Activated naive CD4-positive, alpha-beta T cell treated with anti-CD3 and anti-CD28 coated beads for 36 hours (primary cell): ENCODE data around the gene OTOF. TPM values are rescaled to one million over a fixed set of nuclear protein-coding genes. Genes with fewer than 3 reads are reported as not detected.

Experiments
- CTCF ChIA-PET: fragments of 350-600 bp; sonication (Branson Sonifier 250); formaldehyde crosslinking; loops from one replicate; lab custom pipeline; 2021; ENCODE audit warnings: antibody characterized with exemption; lab: Charles Lee
- DNase-seq: peaks from one replicate; pipeline ENCODE4 v3.0.0-alpha.2; 2020
- H3K27ac Mint-ChIP-seq: one replicate; pipeline ENCODE4 v1.8.0; 2021; ENCODE audit warnings: mild to moderate bottlenecking, mixed read lengths
- H3K27me3 Mint-ChIP-seq: one replicate; pipeline ENCODE4 v1.8.0; 2021; ENCODE audit warnings: low read depth, mixed read lengths
- H3K36me3 Mint-ChIP-seq: one replicate; pipeline ENCODE4 v1.8.0; 2021; ENCODE audit warnings: low read depth, mixed read lengths
- H3K4me1 Mint-ChIP-seq: one replicate; pipeline ENCODE4 v1.8.0; 2021; ENCODE audit warnings: low read depth, mixed read lengths
- H3K4me3 Mint-ChIP-seq: one replicate; pipeline ENCODE4 v1.8.0; 2021; ENCODE audit warnings: mild to moderate bottlenecking, moderate library complexity, mixed read lengths
- H3K9me3 Mint-ChIP-seq: one replicate; pipeline ENCODE4 v1.8.0; 2021; ENCODE audit warnings: mixed read lengths
- intact Hi-C: fragments of 100-400 bp; cut with micrococcal nuclease; formaldehyde crosslinking; loops from one replicate; pipeline ENCODE4 v1.15.1; 2023
- total RNA-seq, 2 experiments: library from RNA; stranded (reverse); gene quantifications; one replicate each; pipeline ENCODE4 v1.2.3, GENCODE V29; 2021

OTOF gene
- total RNA-seq, 2 experiments from 2014 or later = 0.45 to 0.52 TPM

- CTCF ChIA-PET = interaction anchor here (1.3 to 1.5 kb wide), 3 partner anchors 8 to 101 kb away, joined by 3 to 5 read pairs (median 4); no protein-coding TSS in a partner anchor
- peak overlapping the region; percentile 16 for H3K4me3 Mint-ChIP-seq
- H3K36me3 Mint-ChIP-seq = no peaks in the 10 kb centered on the region
- intact Hi-C loops = no loop called here
- no peak overlapping the region for H3K27ac Mint-ChIP-seq
- peak; percentile 11 for DNase-seq
- peaks cover 3% of the 10 kb centered on the region for H3K4me1 Mint-ChIP-seq
- no peaks in the 10 kb centered on the region for H3K9me3 Mint-ChIP-seq
- H3K27me3 Mint-ChIP-seq = no peaks in the 10 kb centered on the region
Observed at GRCh38 chr2:26477126-26477910, 606 bp downstream of the OTOF start.

DNA sequence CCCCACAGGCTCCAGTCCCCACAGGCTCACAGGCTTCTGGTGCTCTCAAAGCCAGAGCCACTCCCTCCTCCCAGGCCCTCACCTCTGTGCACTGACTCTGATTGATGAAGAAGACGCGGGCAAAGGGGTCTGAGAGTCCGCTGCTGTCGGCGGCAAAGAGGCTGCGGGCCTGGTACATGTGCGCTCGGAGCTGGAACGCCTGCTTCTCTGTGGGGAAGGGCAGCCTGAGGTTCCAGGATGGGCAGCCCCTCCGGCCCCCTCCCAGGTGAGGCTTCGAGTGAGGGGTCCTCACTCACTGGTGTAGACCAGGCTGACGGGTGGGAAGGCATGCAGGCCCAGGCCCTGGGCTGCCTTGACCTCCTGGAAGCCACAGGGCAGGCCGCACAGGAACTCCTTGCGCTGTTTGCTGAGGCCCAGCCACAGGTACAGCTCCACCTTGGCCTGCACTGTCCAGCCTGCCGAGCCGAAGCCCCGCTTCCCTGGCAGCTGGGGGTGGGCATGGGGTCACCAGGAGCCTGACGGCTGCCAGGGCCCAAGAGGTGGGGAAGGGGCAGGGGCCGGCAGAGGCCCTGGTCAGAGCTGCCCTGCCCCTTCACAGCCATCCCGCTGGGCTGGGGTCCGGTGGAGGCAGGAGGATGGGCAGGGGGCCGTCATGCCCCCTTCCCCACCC is 2.0 kb downstream of the OTOF start:
- peaks cover 3% of the 10 kb centered on the region for H3K4me1 Mint-ChIP-seq
- CTCF ChIA-PET = no interaction called here
- intact Hi-C loops = no loop called here

DNA sequence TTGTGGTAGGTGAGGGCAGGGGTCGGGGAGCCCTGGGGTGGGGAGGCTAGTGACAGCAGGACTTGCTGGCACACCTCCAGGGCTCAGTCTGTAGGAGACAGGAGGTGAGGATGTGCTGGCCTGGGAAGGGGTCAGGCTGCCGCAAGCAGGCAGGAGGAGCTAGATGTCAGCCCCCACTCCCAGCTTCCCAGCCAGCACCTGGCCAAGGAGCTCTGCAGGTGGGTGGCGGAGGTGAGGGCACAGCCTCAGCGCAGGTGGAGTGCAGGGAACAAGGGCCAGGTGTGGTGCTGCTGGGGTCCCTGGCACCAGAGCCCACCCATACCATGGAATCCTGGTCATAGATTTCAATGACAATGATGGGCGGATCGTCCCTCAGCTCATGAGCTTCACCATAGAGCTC is 2.9 kb downstream of the OTOF start:
- intact Hi-C loops = no loop called here
- no peak overlapping the region for H3K27ac Mint-ChIP-seq
- H3K9me3 Mint-ChIP-seq = peaks cover 2% of the 10 kb centered on the region
- CTCF ChIA-PET = interaction anchor here (0.5 kb wide), 1 partner anchor 269 kb away, joined by 3 read pairs; no protein-coding TSS in a partner anchor
- H3K4me1 Mint-ChIP-seq = peaks cover 3% of the 10 kb centered on the region
- H3K36me3 Mint-ChIP-seq = no peaks in the 10 kb centered on the region
- H3K27me3 Mint-ChIP-seq = no peaks in the 10 kb centered on the region
- no peak for DNase-seq
- H3K4me3 Mint-ChIP-seq = no peak overlapping the region

More for the DNA sequence above, 2.0 kb downstream of the OTOF start:
- Mint-ChIP-seq H3K9me3 (no peaks in the 10 kb centered on the region), H3K27me3 (no peaks in the 10 kb centered on the region), H3K4me3 (no peak overlapping the region), H3K36me3 (no peaks in the 10 kb centered on the region), H3K27ac (no peak overlapping the region)
- DNase-seq = no peak

GRCh38 chr2:26474261-26474785 is 3.6 kb downstream of the OTOF start:
- no peaks in the 10 kb centered on the region for H3K27me3 Mint-ChIP-seq
- H3K4me3 Mint-ChIP-seq = no peak overlapping the region
- peaks cover 8% of the 10 kb centered on the region for H3K9me3 Mint-ChIP-seq
- H3K4me1 Mint-ChIP-seq = peaks cover 3% of the 10 kb centered on the region
- DNase-seq = no peak
- H3K36me3 Mint-ChIP-seq = no peaks in the 10 kb centered on the region
- H3K27ac Mint-ChIP-seq = no peak overlapping the region
- CTCF ChIA-PET = no interaction called here
- intact Hi-C loops = no loop called here

DNA sequence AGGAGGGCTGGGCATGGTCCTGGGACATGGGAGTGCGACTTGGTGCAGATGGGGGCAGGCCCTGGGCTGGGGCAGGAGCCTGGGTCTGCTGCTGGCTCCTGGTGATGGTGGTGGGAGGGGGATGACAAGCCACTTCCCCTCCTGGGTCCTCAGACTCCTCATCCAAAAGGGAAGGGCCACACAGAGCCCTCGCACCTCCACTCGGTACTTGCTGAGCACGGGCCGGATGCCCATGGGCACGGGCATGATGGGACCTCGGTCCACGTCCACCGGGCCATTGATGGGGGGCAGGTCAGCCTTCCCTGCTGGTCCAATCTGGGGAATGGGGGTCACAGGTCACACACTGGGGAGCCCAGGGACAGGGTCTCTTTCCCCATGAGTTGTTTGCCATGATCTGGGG is 4.1 kb downstream of the OTOF start:
- DNase-seq = no peak
- CTCF ChIA-PET = no interaction called here
- peaks cover 3% of the 10 kb centered on the region for H3K4me1 Mint-ChIP-seq
- H3K4me3 Mint-ChIP-seq = no peak overlapping the region
- no peaks in the 10 kb centered on the region for H3K27me3 Mint-ChIP-seq
- intact Hi-C loops = no loop called here
- no peak overlapping the region for H3K27ac Mint-ChIP-seq
- H3K9me3 Mint-ChIP-seq = peaks cover 11% of the 10 kb centered on the region
- H3K36me3 Mint-ChIP-seq = no peaks in the 10 kb centered on the region

DNA sequence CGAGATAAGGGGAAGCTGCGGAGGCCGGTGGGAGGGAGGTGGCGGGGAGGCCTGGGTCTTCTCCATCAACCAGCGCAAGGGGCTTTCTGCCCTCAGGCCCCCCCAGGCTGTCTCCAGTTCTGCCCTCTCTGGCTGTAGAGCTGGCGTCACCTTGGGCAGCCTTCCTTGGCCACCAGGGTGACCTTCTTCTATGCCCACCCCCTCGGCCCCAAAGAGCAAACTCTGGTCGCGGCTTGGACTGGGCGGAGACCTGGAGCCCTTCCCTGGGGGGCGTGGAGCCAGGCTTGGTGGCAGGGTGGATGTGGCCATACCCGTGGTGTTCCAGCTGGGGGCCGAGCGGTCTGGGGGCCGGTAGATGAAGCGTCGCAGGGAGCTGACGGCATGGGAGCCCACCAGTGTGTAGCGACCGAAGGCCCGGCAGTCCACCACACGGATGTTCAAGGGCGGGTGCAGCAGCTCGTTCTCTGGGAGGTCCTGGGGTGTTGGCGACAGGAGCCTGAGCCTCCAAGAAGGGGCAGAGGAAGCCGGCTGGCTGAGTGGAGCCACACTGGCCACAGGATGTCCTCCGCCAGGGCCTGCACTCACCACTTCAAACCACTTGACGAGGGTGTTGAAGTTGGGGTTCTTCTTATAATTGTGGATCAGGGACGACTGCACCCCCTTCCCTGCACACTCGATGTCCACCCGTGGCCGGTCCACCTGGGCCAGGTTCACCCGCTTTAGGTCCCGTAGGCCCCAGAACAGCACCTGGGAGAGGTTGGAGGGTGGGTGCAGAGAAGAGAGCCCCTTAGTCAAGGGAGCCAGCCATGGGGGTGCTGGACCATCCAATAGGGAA is 4.9 kb downstream of the OTOF start:
- Mint-ChIP-seq H3K27ac (no peak overlapping the region), H3K4me1 (peaks cover 5% of the 10 kb centered on the region), H3K27me3 (no peaks in the 10 kb centered on the region), H3K9me3 (peaks cover 11% of the 10 kb centered on the region), H3K36me3 (no peaks in the 10 kb centered on the region), H3K4me3 (no peak overlapping the region)
- intact Hi-C loops = no loop called here
- CTCF ChIA-PET = no interaction called here
- DNase-seq = no peak

DNA sequence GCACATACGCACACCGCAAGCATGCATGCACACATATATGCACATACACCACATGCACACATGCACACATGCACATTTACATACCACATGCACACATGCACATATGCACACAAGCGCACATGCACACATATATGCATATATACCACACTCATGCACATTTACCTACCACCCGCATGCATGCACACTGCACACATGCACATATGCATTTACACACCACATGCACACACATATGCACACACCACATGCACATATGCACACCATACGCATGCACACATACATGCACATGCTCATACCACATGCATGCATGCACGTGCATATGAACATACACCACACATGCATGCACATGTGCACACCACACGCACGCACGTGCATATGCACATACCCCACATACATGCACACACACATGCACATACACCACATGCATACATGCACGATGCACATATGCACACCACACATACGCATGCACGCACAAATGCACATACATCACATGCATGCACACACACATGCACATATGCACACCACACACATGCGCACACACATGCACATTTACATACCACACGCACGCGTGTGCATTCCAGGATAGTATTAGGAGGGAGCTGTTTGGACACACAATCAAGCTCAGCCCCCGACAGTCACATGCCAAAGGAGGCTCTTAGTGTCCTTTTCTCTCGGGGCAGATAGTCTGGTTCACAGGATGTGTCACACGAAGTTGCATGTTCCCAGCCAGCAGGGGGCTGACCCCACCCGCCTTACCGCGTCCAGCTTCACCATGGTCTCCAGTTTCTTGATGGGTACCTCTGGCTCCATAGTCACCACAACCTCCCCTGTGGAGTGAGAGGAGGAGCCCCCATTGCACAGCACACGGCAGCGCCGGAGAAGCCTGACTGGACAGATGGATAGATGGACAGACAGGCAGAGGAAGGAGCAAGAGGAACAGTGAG is 5.9 kb downstream of the OTOF start:
- DNase-seq = no peak
- intact Hi-C loops = no loop called here
- CTCF ChIA-PET = no interaction called here
- Mint-ChIP-seq H3K4me1 (peaks cover 2% of the 10 kb centered on the region), H3K4me3 (no peak overlapping the region), H3K9me3 (peaks cover 11% of the 10 kb centered on the region), H3K36me3 (no peaks in the 10 kb centered on the region), H3K27ac (no peak overlapping the region), H3K27me3 (no peaks in the 10 kb centered on the region)

DNA sequence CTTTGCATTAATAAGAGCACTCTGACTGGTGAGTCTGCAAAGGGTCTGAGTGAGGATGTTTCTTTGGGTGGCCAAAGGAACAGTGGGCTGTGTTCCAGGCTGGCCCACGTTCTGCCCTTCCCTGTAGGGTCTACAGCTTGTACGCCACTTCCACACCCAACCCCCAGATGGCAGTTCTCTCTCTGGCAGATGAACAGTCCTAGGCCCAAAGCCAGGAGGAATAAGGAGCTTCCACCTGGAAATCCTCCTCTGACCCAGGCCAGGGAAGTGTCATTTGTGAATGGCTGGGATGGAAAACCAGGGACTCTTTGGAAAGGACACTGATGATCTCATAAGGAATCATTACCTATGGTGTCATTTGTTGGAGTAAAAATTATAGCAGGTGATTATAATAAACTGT is 6.6 kb downstream of the OTOF start:
- CTCF ChIA-PET = no interaction called here
- no peaks in the 10 kb centered on the region for H3K27me3 Mint-ChIP-seq
- no peak for DNase-seq

GRCh38 chr2:26470601-26471260 is 7.2 kb downstream of the OTOF start:
- Mint-ChIP-seq H3K9me3 (peaks cover 11% of the 10 kb centered on the region), H3K27me3 (no peaks in the 10 kb centered on the region), H3K4me3 (no peak overlapping the region), H3K4me1 (peaks cover 2% of the 10 kb centered on the region), H3K27ac (no peak overlapping the region), H3K36me3 (no peaks in the 10 kb centered on the region)
- CTCF ChIA-PET = interaction anchor here (1.4 kb wide), 1 partner anchor 78 kb away, joined by 4 read pairs; no protein-coding TSS in a partner anchor
- intact Hi-C loops = no loop called here
- no peak for DNase-seq

More for the DNA sequence above, 6.6 kb downstream of the OTOF start:
- Mint-ChIP-seq H3K9me3 (peaks cover 11% of the 10 kb centered on the region), H3K4me3 (no peak overlapping the region), H3K4me1 (peaks cover 2% of the 10 kb centered on the region), H3K27ac (no peak overlapping the region), H3K36me3 (no peaks in the 10 kb centered on the region)
- intact Hi-C loops = no loop called here

GRCh38 chr2:26469955-26470354 is 8.0 kb downstream of the OTOF start:
- H3K4me1 Mint-ChIP-seq = peaks cover 2% of the 10 kb centered on the region
- CTCF ChIA-PET = interaction anchor here (0.7 to 1.5 kb wide), 4 partner anchors 26 to 286 kb away, joined by 3 to 5 read pairs (median 4); no protein-coding TSS in a partner anchor
- H3K27ac Mint-ChIP-seq = no peak overlapping the region
- H3K36me3 Mint-ChIP-seq = no peaks in the 10 kb centered on the region
- H3K9me3 Mint-ChIP-seq = peaks cover 11% of the 10 kb centered on the region
- no peak for DNase-seq
- no peak overlapping the region for H3K4me3 Mint-ChIP-seq
- intact Hi-C loops = loop anchor here (1.0 to 2.0 kb wide), 3 partner anchors 299 to 519 kb away; no protein-coding TSS in a partner anchor
- no peaks in the 10 kb centered on the region for H3K27me3 Mint-ChIP-seq
